Right renal cortex interstitium (tissue), 3 donors: ENCODE measurements around the gene RSRC1. TPM values are rescaled to one million over a fixed set of nuclear protein-coding genes. Genes with fewer than 3 reads are reported as not detected.
"Not testable (repeated sequence)": the region's sequence is repeated elsewhere in the genome, so short reads cannot be mapped to it uniquely, and the experiment has no call there.

Source experiments
- DNase-seq, 3 donors: peaks; one replicate each; pipeline ENCODE4 v3.0.0-alpha.2; 2013; ENCODE audit warnings: low read depth in 3 of 3, low spot score in 2 of 3
- polyA plus RNA-seq, 3 donors: library from polyadenylated mRNA; unstranded; fragments of 120-200 nt; gene quantifications; one replicate each; pipeline ENCODE4 v1.2.1, GENCODE V29; 2013; ENCODE audit not compliant: insufficient read length in 3 of 3

RSRC1 gene
- polyA plus RNA-seq, 3 donors, result 37.9 to 40.8 (median 38.2) TPM

GRCh38 chr3:158122721-158123120, 12.8 kb downstream of the RSRC1 start:
- DNase-seq, result not testable (repeated sequence)

- no peak for DNase-seq
Observed at GRCh38 chr3:158127250-158128219, 17.6 kb downstream of the RSRC1 start.

GRCh38 chr3:158128755-158129154, 18.9 kb downstream of the RSRC1 start:
- no peak for DNase-seq

- no peak for DNase-seq
Observed at GRCh38 chr3:158134363-158134762, 24.5 kb downstream of the RSRC1 start.

DNA sequence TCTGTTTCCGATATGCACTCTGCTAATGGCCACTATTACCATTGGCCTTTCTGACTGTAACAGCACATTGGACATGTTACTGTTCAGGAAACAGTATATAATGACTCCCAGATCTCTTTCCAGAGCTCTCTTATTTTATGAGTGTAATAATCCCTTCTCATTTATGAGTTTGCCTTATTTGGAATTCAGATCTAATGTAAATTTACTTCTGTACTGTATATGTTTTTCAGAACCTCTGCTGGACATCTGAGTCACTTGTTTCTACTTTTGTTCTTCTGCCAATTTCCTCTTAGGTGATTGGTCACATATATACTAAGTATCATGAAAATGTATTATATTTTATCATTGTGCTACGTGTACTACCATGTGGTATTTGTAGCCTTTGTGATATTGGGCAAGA, 30.5 kb downstream of the RSRC1 start:
- DNase-seq, result no peak

GRCh38 chr3:158148218-158148617, 38.3 kb downstream of the RSRC1 start:
- no peak for DNase-seq

- no peak for DNase-seq
Observed at GRCh38 chr3:158152186-158152585, 42.3 kb downstream of the RSRC1 start.

- DNase-seq, result no peak
Observed at GRCh38 chr3:158158969-158159368, 49.1 kb downstream of the RSRC1 start.

DNA sequence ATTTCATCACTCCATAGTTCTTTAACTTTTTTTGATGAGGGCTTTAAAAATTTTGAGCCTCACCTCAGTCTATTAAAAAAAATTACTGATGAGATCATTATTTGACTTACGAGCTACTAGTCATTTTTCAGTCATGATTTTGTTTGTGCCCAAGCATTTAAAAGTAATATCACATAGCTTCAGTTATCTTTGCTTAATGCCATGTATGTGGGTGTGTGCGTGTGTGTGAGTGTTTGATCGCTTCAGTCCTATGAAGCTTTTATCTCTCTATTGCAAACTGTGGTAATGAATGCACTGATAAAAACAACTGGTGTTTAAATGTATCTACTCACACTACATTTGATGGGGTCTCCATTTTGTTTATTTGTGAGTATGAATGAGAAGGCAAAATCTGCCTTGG, 49.8 kb downstream of the RSRC1 start:
- no peak for DNase-seq

GRCh38 chr3:158160958-158161357, 51.1 kb downstream of the RSRC1 start:
- DNase-seq, result no peak

DNA sequence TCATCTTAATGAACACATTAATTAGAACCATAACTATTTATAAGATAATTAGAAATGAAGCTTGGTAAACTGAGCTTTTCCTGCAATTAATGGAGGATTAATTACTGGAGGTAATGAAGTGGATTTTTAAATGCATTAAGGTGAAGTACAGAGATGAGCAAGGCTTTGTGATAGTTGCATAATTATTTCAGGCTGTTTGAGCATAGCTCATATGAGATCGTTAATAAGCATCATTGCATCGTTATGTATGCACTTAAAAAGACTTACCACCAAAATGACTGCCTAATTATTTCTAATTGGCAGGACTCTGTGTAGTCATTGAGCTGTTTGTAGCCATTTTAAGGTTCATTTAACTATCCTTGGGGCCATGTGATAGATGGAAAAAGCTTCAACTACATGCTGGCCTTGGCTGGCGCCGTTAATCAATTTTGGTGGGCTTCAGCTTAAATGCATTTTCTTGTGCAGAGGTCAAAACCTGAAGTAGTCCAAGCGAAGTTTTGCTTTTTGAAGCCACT, 55.3 kb downstream of the RSRC1 start:
- DNase-seq, result no peak

DNA sequence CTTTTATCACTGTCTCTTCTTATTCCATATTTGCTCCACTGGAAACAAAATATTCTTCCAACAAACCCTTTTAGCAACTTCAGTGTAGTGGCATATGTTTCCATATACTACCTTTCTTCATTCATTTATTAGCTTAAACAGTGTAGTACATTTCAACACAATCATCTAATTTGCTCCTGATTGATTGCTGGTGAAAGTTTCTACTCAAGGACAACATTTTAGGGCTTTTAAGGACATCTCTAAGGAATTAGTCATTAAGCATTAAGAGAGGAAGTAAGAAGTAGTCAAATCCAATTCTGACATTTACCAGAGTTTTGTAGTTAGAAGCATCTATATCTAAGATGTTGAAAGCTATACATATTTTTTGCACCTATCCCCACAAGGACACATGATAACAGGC, 55.8 kb downstream of the RSRC1 start:
- no peak for DNase-seq

DNA sequence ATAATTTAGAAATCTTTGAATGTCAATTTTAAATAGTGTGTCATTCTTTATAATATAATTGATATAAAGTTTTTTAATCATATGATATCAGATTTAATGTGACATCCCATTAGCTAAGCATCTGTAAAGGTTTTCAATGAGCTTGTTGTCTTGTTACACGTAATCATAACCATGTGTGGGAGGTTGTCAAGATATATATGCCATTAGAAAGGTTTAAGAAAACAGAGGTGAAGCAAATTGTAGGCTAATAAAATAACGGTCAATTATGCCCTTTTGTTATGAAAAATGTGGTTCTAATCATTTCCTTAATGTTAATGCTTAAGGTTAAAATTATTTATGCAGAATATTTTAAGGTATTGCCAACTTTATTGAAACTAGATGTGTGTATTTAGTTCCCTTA, 56.3 kb downstream of the RSRC1 start:
- DNase-seq, result no peak

GRCh38 chr3:158167737-158168557, 58.1 kb downstream of the RSRC1 start:
- DNase-seq, result no peak

GRCh38 chr3:158169091-158169491, 59.2 kb downstream of the RSRC1 start:
- DNase-seq, result no peak

DNA sequence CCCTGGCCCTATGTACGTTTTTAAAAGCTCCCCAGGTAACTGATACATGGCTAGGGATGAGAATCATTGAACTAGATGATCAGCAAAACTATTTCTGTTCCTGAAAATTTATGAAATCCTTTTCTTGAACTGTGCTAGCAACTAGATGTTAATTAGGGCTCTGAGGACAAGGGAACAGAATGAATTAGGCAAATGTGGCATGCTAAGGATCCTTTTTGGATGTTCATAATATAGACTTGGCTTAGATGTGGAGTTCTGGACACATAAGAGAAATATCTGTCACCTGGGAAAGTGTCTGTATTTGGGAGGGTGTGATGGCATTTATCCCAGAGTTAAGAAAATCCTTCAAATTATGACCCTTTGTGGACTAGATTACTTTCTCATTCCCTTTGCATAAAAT, 71.2 kb downstream of the RSRC1 start:
- no peak for DNase-seq

DNA sequence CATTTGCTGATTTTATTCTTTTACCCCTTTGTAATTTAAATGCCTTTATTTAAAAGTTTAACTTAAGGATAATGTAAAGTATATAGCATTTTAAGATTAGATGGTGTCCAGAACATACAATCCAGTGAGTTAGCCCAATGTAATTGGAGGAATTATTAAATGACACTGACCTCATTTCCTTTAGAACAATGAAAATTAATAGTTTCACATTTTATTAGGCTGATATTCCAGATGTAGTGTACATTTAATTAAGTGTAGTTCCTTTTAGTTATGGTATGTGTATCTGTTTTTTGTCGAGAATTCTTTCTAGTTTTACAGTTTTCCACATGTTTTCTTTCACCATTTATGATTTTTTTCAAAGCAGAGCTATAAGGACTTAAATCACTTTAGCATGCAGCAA, 75.8 kb downstream of the RSRC1 start:
- DNase-seq, result no peak

DNA sequence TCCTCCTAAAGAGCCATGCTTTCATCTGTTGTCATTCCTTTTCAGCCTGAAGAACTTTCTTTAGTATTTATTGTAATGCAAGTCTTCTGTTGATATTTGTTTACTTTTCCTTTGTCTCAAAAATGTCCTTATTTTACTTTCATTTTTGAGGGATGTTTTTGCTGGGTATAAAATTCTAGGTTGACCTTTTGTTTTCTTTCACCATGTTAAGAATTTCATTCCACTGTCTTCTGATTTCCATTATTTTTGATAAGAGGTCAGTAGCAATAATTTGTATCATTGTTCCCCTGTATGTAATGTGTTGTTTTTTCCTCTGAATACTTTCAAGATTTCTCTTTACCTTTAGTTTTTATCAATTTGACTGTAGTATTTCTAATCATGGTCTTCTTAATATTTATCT, 91.1 kb downstream of the RSRC1 start:
- no peak for DNase-seq

- no peak for DNase-seq
Observed at GRCh38 chr3:158205324-158205723, 95.4 kb downstream of the RSRC1 start.

GRCh38 chr3:158205994-158206393, 96.1 kb downstream of the RSRC1 start:
- no peak for DNase-seq

GRCh38 chr3:158210067-158210466, 100.2 kb downstream of the RSRC1 start:
- DNase-seq, result no peak
